HEK293 (cell line): ENCODE measurements around the gene PLAGL1.

Source experiments
- CTCF ChIA-PET: fragments of 350-600 bp; formaldehyde crosslinking; extraction: SDS; loops from one replicate; lab custom pipeline; 2021; ENCODE audit warnings: antibody characterized with exemption; lab: Yijun Ruan, JAX
- POLR2A ChIA-PET: fragments of 300-600 bp; formaldehyde crosslinking; extraction: SDS; loops from one replicate; lab custom pipeline; 2020; ENCODE audit warnings: antibody characterized with exemption, inconsistent platforms; lab: Yijun Ruan, JAX
- H3K27ac ChIP-seq: fragments of 200-500 bp; sonication (Bioruptor generic); 2 replicates; pipeline ENCODE4 v1.5.1; 2014; ENCODE audit warnings: low read depth, low read length, control low read depth, inconsistent platforms; ENCODE audit errors: extremely low read depth
- H3K36me3 ChIP-seq, 2 experiments: fragments of 200-500 bp in 1 of 2; sonication (Bioruptor generic) in 1 of 2; 1 replicate in 1 of 2; 2 replicates in 1 of 2; pipeline ENCODE4 v1.5.1; 2014 to 2017; ENCODE audit warnings: inconsistent platforms in 2 of 2, low read length in 2 of 2; ENCODE audit not compliant: control insufficient read depth in 2 of 2, insufficient read depth in 1 of 2
- H3K4me1 ChIP-seq: fragments of 200-500 bp; sonication (Bioruptor generic); 2 replicates; pipeline ENCODE4 v1.5.1; 2014; ENCODE audit warnings: mild to moderate bottlenecking, low read length, inconsistent platforms; ENCODE audit not compliant: control insufficient read depth, insufficient read depth
- H3K4me3 ChIP-seq: 2 replicates; pipeline ENCODE4 v1.5.1; 2011; ENCODE audit warnings: low read depth, mild to moderate bottlenecking, control low read depth, low read length, moderate library complexity
- H3K9me3 ChIP-seq: fragments of 200-500 bp; sonication (Bioruptor generic); 2 replicates; pipeline ENCODE4 v1.5.1; 2014; ENCODE audit warnings: low read depth, low read length, inconsistent platforms; ENCODE audit not compliant: control insufficient read depth, insufficient read depth
- HOXA7 ChIP-seq: sonication (generic); formaldehyde crosslinking; IDR thresholded peaks from 2 replicates; pipeline ENCODE4 v1.8.1; 2022; ENCODE audit warnings: missing genetic modification reagents, borderline replicate concordance
- MEIS1 ChIP-seq: sonication (generic); formaldehyde crosslinking; IDR thresholded peaks from 2 replicates; pipeline ENCODE4 v1.8.1; 2022; ENCODE audit warnings: missing genetic modification reagents, mild to moderate bottlenecking, borderline replicate concordance
- PATZ1 ChIP-seq: fragments of 450-650 bp; formaldehyde crosslinking; IDR thresholded peaks from 2 replicates; pipeline ENCODE4 v1.5.1; 2016; ENCODE audit warnings: missing biosample characterization, missing genetic modification characterization
- PRDM10 ChIP-seq: fragments of 450-650 bp; formaldehyde crosslinking; IDR thresholded peaks from 2 replicates; pipeline ENCODE4 v1.5.1; 2016; ENCODE audit warnings: missing biosample characterization, missing genetic modification characterization
- REPIN1 ChIP-seq: fragments of 450-650 bp; formaldehyde crosslinking; IDR thresholded peaks from 2 replicates; pipeline ENCODE4 v1.5.1; 2017; ENCODE audit warnings: missing biosample characterization, missing genetic modification characterization, low read depth
- REST ChIP-seq: fragments of 450-650 bp; formaldehyde crosslinking; IDR thresholded peaks from 2 replicates; pipeline ENCODE4 v1.5.1; 2016; ENCODE audit warnings: missing biosample characterization, missing genetic modification characterization
- SP7 ChIP-seq: fragments of 450-650 bp; formaldehyde crosslinking; IDR thresholded peaks from 2 replicates; pipeline ENCODE4 v1.5.1; 2016; ENCODE audit warnings: missing biosample characterization, missing genetic modification characterization
- YY2 ChIP-seq: fragments of 450-650 bp; formaldehyde crosslinking; IDR thresholded peaks from 2 replicates; pipeline ENCODE4 v1.5.1; 2016; ENCODE audit warnings: missing biosample characterization, missing genetic modification characterization
- ZBTB1 ChIP-seq: fragments of 450-650 bp; formaldehyde crosslinking; IDR thresholded peaks from 2 replicates; pipeline ENCODE4 v1.5.1; 2016; ENCODE audit warnings: missing biosample characterization, missing genetic modification characterization
- ZBTB20 ChIP-seq: fragments of 450-650 bp; formaldehyde crosslinking; IDR thresholded peaks from 2 replicates; pipeline ENCODE4 v1.5.1; 2016; ENCODE audit warnings: missing biosample characterization, missing genetic modification characterization
- ZBTB21 ChIP-seq: fragments of 450-650 bp; formaldehyde crosslinking; IDR thresholded peaks from 2 replicates; pipeline ENCODE4 v1.5.1; 2017; ENCODE audit warnings: missing biosample characterization, missing genetic modification characterization
- ZBTB26 ChIP-seq: fragments of 450-650 bp; formaldehyde crosslinking; optimal IDR thresholded peaks from 2 replicates; pipeline ENCODE3; 2016; ENCODE audit warnings: missing biosample characterization, mild to moderate bottlenecking, missing genetic modification characterization
- ZFHX2 ChIP-seq: fragments of 450-650 bp; formaldehyde crosslinking; conservative IDR thresholded peaks from 2 replicates; pipeline ENCODE4 v1.5.1; 2016; ENCODE audit warnings: missing biosample characterization, missing genetic modification characterization
- ZNF501 ChIP-seq: fragments of 450-650 bp; formaldehyde crosslinking; IDR thresholded peaks from 2 replicates; pipeline ENCODE4 v1.5.1; 2016; ENCODE audit warnings: missing biosample characterization, missing genetic modification characterization
- ZNF513 ChIP-seq: fragments of 450-650 bp; IDR thresholded peaks from 2 replicates; pipeline ENCODE4 v1.5.1; 2018; ENCODE audit warnings: missing biosample characterization, missing genetic modification characterization
- ZNF555 ChIP-seq: fragments of 450-650 bp; formaldehyde crosslinking; conservative IDR thresholded peaks from 2 replicates; pipeline ENCODE4 v1.5.1; 2017; ENCODE audit warnings: missing biosample characterization, mild to moderate bottlenecking, missing genetic modification characterization, inconsistent platforms
- ZNF600 ChIP-seq: fragments of 450-650 bp; formaldehyde crosslinking; IDR thresholded peaks from 2 replicates; pipeline ENCODE4 v1.5.1; 2016; ENCODE audit warnings: missing biosample characterization, missing genetic modification characterization
- ZNF639 ChIP-seq: fragments of 450-650 bp; formaldehyde crosslinking; IDR thresholded peaks from 2 replicates; pipeline ENCODE4 v1.5.1; 2016; ENCODE audit warnings: missing biosample characterization, missing genetic modification characterization
- ZNF792 ChIP-seq: fragments of 450-650 bp; formaldehyde crosslinking; IDR thresholded peaks from 2 replicates; pipeline ENCODE4 v1.5.1; 2016; ENCODE audit warnings: missing biosample characterization, missing genetic modification characterization
- ZSCAN30 ChIP-seq: fragments of 450-650 bp; IDR thresholded peaks from 2 replicates; pipeline ENCODE4 v1.5.1; 2018; ENCODE audit warnings: missing biosample characterization, mild to moderate bottlenecking, missing genetic modification characterization, moderate library complexity

Gene PLAGL1

GRCh38 chr6:143939364-143939763 lies 68.7 kb downstream of the PLAGL1 start:
- Histone ChIP-seq H3K4me1 (no peaks in the 10 kb centered on the region), H3K27ac (no peak overlapping the region), H3K36me3 (no peaks in the 10 kb centered on the region), H3K9me3 (no peaks in the 10 kb centered on the region), H3K4me3 (no peak overlapping the region)
- no peak for TF ChIP-seq ZBTB26 (tag by site-specific recombination)
- no peak for TF ChIP-seq ZFHX2 (tag by site-specific recombination)
- no peak for TF ChIP-seq REPIN1 (tag by site-specific recombination)
- TF ChIP-seq ZNF501 (tag by site-specific recombination) = no peak
- no peak for TF ChIP-seq HOXA7 (CRISPR knock-in tag)
- no peak for TF ChIP-seq PRDM10 (tag by site-specific recombination)
- no peak for TF ChIP-seq ZSCAN30 (tag by site-specific recombination)
- TF ChIP-seq ZNF792 (tag by site-specific recombination) = no peak
- TF ChIP-seq ZBTB1 = no peak
- no peak for TF ChIP-seq ZNF600 (tag by site-specific recombination)
- no peak for TF ChIP-seq ZNF555 (tag by site-specific recombination)
- no peak for TF ChIP-seq REST (tag by site-specific recombination)
- no peak for TF ChIP-seq ZNF513 (tag by site-specific recombination)
- TF ChIP-seq MEIS1 = no peak
- TF ChIP-seq YY2 (tag by site-specific recombination) = no peak
- no peak for TF ChIP-seq PATZ1
- TF ChIP-seq SP7 (tag by site-specific recombination) = no peak
- TF ChIP-seq ZNF639 = no peak
- TF ChIP-seq ZBTB20 = no peak
- TF ChIP-seq ZBTB21 (tag by site-specific recombination) = no peak
- CTCF ChIA-PET = interaction anchor here (0.6 to 10.3 kb wide), 51 partner anchors 8 to 647 kb away, joined by 3 to 120 read pairs (median 4); partner anchors contain the start of genes LTV1 and PLAGL1
- POLR2A ChIA-PET = interaction anchor here (0.8 kb wide), 1 partner anchor 24 kb away, joined by 3 read pairs; no protein-coding TSS in a partner anchor
